Inferior parietal cortex (tissue), 1 donor: ENCODE data around the gene HRH1.
A peak's percentile ranks its signal among the peaks of the same experiment; 100 is the strongest.

ENCODE experiments used
- DNase-seq: peaks from one replicate; pipeline ENCODE4 v3.0.0-alpha.2; 2016; ENCODE audit errors: extremely low spot score

The HRH1 gene

DNA sequence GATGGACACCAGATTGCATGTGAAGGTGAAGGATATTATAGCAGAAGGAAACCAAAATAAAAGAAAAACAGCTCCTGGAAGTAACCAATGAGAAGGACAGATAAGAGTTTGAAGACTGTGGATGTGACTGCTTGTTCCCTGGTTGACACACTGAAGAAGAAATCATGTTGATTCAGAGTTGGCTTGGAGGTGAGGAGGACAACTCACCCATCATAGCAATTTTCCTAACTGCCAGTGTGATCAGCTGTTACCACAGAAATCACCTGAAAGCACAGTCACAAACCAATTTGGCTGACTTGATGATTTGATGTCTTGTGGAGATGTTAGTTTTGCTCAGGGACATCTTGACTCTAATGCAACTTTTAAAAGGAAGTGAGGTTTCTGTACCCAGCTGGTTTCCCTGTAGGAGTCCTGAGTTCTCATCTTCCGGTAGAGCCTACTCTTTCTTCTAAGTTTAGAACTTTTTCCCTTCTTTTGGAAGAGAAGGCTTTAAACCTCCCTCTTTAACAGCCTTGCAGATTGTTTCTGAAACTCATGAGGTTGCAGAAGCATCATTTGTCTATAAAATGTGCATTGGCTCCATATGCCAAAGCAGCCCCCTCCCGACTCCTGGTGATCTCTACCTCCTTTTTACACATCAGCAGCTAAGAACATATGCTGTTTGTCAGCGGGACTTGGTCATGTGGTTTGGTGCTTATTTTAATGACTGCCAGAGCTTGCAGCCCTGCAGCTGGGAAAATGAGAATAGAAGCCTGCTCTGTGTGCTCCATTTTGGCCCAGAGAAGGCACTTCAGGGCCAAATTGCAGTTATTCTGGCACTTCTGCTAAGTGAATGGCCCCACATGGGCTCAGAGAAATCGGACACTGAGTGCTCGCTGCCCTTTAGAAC is 128.2 kb downstream of the HRH1 start:
- peak; percentile 91 for DNase-seq

DNA sequence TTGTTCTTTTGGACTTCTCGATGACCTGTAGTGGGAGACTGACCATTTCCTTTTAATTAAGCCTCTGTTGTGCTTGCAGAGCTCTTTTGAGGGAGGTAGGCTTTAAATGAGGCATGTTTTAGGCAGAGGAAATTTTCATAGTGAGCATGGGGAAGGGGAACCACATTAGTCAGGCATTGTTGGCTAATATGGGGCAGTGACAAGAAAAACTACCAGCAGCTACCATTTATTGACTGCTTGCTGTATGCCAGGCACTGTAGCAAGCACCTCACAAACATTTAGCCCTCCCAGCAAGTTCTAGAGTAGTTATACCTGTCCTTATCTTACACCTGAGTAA is 128.8 kb downstream of the HRH1 start:
- no peak for DNase-seq

DNA sequence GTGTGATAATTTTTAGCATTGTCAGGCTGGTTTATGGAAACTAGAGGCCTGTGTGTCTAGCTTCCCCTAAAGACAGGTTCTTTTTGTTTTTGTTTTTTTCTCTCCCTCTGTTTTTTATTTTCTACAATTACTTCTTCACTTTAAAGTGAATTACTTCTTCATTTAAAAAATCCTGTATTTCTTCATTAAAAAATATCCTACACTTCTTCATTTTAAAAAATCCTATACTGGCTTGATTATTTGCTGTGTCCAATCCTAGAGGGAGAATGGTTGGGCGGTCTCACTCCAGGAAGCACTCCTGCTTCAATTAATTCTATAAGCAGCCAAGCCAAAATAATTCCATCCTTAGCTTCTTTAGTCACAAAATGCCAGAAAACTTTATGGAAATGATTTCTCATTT is 129.7 kb downstream of the HRH1 start:
- DNase-seq: no peak

DNA sequence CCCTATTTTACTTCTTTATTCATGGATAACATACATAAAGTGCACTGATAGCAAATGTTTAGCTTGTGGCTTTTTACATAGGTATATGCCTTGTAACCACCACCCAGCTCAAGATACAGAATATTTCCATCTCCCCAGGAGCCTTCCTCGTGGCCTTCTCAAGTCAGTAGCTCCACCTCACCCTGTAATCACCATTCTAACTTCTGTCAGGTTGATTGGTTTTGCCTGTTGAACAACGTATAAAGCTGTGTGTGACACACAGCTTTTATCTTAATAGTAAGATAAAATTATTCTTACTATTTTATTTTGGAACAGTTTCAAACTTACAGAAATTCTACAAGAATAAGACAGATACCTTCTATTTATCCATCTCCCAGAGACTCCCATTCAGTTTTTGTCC is 131.2 kb downstream of the HRH1 start:
- no peak for DNase-seq

DNA sequence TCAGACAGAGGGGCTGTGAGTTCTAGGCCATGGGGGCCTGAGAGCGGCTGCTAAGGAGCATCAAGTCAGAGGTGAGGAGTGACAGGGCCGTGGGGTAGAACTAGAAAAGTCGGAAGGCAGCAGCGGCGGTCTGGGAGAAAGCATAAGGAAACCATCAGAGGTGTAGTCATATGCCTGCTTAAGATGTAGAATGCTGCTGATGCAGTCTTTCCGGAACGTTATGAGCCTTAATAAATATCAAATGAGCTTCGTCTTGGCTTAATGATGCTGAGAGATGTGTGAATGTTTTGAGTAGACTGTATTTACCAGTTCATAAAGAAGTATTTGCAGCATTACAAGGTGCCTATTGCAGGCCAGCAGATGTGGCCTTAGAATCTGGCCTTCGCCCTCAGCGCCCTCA is 133.1 kb downstream of the HRH1 start:
- no peak for DNase-seq

DNA sequence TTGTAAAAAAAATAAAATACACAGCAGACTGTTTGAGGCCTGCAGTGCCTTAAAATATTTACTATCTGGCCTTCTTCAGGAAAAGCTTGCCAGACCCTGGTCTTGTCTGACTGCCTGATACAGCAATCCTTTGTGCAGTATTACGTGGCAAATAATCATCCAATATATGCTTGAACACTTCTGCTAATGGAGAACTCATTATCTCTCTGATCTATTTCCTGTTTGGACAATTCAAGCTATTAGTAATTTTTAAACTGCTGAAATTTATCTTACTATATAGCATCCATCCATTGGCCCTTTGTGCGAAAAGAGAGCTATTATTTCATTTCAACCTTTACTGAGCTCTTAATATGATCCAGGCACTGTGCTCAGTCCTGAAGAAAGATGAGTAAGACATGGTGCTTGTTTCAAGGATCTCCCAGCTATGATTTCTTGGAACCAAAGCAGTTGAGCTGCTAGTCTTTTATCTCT is 133.8 kb downstream of the HRH1 start:
- no peak for DNase-seq

DNA sequence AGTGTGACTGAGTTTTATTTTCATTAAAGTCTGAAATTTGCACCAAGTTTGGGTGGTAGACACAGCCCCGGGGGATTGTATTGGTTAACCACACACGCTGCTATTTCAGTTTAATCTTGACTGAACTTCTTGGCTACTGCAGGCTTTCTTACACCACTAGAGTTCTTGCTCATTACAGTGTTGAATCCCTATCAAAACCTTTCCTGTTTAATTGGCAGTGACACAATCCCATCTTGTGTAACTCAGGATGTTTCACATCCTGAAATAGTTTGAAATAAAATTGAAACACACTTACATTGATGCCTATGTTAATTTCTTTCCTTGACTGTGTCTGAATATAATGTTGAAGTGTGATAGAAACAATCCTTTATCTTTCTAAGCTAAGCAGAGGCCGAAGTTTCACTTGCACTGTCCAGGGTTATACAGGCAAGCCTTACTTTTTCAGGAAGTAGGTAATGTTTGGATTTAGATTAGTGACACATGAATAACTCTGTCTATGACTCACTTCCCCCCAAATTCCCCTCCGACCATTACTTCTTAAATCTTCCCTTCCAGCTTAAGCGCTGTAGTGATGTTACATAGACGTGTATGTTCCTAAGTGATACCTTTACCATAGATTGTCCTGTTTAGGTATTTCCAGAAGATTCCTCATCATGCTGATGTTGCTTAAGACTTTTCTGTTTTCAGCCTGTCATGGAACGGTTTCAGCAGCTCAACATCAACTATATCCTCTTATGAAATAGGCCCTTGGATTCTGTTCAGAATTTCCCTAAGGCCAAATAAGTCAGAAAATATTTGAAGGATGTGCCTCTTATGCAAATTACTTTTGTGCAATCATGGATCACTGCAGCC is 134.7 kb downstream of the HRH1 start:
- DNase-seq: no peak

DNA sequence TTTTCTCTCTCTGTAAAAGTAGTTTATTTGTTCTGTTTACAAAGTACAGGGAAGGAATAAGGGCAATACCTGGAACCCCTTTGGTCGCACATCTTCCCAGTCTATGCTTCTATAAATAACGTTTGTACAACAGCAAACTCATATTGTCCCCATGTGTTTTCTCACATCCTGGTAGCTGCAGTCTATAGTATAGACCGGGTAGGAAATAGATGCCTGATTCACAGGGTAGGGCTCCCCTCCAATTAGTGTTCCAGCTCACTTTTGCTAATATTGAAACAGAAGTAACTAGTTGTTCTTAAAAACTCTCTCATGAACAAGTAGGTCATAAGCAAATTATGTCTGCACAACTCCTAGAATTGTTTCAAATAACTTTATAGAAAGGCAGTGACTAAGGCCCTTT is 135.6 kb downstream of the HRH1 start:
- no peak for DNase-seq

DNA sequence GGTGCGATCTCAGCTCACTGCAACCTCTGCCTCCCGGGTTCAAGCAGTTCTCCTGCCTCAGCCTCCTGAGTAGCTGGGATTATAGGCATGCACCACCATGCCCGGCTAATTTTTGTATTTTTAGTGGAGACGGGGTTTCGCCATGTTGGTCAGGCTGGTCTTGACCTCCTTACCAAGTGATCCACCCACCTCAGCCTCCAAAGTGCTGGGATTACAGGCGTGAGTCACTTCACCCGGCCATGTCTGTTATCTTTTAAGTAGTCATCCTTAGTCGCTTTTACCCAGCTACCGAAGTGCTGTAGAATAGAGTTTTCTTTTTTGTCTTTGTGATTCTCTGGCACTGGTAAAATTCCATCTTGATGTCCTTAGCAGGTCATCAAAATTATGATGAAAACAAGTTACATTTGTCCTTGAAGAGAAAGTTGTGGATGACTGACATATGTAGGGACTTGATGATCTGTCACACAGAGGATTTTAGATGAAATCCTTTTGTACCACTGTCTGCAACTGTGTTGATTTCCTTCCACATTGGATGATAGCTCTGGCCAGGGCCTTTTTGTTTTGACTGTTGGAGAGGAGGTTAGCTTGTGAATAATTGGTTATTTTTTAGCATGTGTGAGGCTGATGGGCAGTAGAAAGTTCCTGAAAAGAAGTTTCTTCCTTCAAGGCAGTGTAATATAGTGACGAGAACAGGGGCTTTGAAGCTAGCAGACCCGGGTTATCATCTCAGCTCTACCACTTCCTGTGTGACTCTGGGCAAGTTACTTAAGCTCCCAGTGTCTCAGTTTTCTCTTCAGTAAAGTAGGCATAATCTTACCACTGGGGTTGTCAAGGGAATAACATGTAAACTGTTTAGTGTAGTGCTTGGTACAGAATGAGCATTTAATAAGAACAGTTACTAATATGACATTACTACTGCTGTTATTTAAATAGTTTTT is 136.7 kb downstream of the HRH1 start:
- no peak for DNase-seq

DNA sequence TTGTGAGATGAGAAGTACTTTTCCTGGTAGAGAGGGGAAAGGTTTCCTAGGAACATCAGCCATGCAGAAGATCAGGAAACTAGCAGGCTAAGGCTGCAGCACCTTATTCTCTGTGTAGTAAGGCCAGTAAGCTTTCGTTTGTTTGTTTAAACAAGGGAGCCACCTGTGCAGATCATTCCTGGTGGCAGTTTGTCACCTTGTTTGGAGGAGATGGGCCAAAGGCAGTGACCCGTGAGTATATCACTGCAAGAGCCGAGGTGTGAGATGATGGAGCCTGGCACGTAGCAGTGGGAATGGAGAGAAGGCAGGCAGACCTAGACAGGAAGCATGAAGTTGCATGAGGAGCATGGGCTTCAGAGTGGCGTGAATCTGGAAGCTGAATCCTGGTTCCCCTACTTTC is 137.5 kb downstream of the HRH1 start:
- DNase-seq: no peak

DNA sequence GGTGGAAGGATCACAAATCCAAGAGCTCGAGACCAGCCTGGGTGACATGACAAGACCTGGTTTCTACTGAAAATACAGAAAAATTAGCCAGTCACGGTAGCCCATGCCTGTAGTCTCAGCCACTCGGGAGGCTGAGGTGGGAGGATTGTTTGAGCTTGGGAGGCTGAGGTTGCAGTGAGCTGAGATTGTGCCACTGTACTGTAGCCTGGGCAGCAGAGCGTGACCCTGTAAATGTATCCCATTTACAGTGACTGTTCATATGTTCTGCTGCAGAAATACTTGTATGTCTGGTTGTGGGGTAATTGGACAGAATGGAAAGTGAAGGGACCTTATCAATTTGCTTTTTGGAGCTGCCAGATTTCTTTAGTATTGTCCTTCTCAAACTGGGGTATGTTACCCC is 142.8 kb downstream of the HRH1 start:
- no peak for DNase-seq

DNA sequence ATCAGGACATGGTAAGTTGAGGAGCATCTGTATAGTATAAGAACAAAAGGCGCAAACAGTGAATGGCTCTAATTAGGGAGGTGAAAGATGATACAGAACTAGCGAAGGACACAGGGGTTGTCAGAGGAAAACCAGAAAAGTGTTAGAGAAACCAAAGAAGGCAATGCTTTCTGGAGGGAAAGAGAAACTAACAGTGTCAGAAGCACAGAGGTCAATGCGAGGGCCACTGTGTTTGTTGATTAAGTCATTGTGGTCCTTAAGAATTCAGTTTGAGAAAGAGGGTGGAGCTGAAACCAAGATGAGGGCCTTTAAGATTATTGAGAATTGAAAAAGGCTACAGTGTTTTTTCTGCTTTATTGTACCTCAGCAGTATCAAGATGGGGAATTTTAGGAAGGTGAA is 146.7 kb downstream of the HRH1 start:
- DNase-seq: no peak

DNA sequence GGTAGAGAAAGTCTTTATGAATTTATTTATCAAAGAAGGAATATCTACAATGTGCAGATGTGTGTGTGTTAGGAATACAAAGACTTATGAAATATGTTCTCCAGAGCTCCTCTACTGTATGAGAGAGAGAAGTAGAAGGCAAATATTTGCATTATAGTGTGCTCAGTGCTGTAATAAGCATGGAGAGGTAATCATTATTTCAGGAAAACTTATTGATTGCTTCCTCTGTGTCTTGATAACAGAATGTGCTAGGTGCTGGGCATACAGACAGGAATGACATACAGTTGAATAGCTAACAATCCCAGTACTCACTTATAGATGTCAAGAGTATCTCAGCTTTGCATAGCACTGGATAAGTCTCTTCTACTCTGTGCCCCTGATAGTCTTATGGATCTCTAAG is 148.2 kb downstream of the HRH1 start:
- no peak for DNase-seq

DNA sequence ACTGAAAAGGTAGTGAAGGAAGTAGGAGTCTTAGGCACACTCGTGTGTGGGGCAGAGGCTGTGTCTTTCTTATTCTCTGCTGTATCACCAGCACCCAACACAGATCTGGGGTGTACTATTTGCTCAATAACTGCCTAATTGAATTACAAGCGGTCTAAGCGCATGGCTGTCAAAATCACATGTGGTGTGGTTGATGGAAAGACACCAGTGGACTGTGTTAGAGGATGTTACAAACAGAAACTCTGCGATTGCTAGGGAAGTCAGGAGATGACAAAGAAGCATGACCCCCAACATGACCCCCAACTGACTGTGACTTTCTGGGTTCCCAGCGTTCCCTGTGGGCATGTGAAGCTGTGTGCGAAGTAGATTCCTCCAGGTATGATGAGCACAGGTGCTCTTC is 149.9 kb downstream of the HRH1 start:
- no peak for DNase-seq

DNA sequence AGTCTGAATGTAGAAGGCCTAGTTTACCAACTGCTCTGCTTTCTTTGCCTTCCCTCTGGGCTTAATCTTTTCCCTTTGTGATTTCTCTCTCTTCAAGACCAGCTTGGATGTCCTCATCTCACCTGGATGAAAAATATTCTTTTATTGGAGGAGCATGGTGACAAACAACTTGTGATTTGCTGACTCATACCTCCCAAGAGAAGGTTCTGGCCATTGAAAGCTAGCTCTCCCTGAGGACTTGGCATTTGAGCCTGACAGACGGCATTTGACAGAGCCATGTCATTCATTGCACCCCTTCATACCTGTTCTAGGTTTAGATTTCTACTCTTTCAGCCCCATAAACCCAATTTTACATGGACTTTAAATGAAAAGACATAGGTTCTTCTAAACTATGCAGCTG is 151.2 kb downstream of the HRH1 start:
- DNase-seq: no peak

DNA sequence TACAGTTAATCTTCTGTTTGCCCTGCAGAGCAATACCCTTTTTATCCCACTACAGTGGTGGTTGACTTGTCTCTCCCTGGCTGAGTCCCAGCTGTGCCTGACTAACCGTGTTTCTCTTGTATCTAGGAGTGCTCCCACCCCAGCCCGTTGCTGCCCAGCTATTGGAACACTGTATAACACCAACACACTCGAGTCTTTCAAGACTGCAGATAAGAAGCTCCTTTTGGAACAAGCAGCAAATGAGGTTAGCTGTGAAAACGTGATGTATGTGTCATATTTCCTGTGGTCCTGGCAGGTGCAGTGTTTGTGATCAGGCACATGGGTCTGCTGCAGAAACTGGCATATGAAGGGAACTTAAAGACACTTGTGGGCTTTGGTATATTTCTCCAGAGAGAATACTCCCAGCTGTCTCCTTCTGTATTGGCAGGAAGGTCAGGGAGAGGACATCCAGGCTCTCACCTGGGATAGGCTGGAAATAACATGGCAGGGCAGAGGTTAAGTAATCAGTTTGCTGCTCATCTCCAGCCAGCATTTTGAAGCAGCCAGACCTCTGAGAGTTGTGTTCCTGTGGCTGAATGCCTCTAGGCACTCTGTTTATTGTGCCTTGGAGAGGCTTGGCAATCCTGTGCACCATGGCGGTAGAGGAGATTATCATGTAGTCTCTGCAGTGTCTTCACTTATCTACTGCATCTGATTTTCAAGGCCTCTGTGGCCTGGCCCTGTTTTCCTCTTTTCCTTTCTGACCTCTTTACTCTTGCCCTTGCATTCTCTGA is 152.7 kb downstream of the HRH1 start:
- no peak for DNase-seq

DNA sequence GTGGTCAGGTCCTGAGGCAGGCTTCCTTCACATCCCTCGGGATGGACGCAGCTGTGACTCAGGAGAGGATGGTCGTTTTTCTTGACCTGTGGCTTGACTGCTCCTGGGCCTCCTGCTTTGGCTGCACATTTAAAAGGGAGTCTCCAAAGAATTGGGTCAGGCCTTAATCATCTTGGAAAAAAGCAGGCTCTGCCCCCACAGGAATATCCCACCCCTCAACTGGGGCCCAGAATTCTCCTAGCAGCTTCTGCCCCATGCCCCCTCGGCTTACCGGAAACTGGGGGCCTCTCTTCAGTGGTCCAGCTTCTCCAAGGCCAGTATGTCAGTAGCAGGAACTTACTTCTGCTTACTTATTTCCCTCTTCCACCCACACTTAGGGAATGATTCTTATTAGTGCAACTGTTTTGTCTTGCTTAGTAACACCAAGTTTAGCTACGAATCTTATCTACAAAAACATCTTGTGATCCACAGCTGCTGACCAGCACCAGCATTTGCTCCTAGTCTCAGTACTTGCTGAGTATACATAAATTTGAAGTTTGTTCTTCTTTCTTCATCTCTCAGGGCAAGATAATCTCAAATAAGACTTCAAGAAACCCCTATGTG is 153.6 kb downstream of the HRH1 start:
- DNase-seq: no peak

DNA sequence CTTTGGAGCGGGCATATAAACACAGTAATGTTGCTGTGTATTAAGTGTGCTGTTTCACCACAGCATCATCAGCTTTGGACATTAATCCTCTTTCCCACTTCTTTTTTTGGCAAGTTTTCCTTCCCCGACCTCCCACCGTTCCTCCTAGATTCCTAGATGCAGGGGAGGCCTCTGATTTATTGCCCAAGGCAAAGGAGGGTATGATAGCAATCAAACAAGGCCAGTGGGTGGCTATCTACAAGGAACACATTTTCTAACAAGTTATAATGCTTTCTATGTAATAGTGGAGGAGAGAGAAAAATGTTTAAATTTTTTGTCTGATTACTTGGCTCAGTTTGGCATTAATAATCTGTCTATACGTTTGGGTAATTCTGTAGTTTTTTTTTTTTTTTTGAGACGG is 156.0 kb downstream of the HRH1 start:
- DNase-seq: no peak

DNA sequence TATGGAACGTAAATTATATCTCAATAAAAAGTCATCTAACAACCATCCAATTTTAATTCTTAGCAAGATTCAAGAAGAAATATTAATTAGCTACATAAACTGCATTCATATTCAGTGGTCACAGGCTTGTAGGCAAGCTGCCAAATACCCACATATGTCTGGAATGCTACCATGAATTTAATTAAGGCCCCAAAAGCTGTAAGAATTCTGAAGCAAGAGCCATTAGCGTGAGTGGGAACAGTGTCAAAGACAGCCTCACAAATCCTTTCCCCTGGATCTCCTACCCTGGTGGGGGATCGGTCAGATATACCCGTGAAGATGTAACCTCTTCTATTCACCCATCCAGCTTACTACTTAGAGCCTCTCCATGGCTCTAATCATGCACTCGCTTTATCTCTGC is 157.9 kb downstream of the HRH1 start:
- DNase-seq: no peak
